Activated CD8-positive, alpha-beta memory T cell treated with anti-CD3 and anti-CD28 coated beads, Interleukin-2, amount 50 U/mL, for 24 hours (primary cell): ENCODE measurements around the gene NEXN.
"Not testable (repeated sequence)": the region's sequence is repeated elsewhere in the genome, so short reads cannot be mapped to it uniquely, and the experiment has no call there.

Experiments used
- DNase-seq: peaks from one replicate; pipeline ENCODE4 v3.0.0-alpha.2; 2020; ENCODE audit errors: extremely low read depth

Gene NEXN

DNA sequence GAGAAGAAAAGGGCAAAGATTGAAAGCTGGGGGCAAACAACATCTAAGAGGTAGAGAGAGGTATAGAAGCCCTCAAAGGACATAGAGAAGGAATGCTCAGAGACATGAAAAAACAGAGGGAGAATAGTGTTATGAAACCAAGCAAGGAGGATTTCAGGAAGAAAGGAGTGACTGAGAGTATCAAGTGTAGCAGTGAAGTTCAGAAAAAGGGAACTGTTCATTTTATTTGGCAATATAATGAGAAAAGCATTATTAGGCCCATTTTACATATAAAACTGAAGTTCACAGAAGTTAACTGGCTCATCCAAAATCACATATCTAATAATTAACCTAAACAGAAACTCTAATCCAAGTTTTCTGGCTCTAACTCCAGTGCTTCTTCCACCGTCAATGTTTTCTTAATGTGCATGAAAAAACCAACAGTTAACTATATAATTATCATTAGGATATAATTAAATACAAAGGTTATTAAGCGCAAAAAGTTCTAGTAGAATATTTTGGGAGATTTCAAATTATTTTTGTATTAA lies 17.7 kb downstream of the NEXN start:
- no peak for DNase-seq

DNA sequence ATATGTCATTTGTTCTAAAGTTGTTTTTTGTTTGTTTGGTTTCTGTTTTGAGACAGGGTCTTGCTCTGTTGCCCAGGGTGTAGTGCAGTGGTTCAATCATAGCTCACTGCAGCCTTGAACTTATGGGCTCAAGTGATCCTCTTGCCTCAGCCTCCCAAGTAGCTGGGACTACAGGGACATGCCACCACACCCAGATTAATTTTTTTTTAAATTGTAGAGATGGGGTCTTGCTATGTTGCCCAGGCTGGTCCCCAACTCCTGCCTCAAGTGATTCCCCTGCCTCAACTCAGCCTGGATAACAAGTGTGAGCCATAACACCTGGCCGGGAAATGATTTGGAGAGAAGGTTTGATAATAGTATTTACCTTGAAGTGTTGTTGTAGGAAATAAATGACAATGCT lies 18.2 kb downstream of the NEXN start:
- no peak for DNase-seq

DNA sequence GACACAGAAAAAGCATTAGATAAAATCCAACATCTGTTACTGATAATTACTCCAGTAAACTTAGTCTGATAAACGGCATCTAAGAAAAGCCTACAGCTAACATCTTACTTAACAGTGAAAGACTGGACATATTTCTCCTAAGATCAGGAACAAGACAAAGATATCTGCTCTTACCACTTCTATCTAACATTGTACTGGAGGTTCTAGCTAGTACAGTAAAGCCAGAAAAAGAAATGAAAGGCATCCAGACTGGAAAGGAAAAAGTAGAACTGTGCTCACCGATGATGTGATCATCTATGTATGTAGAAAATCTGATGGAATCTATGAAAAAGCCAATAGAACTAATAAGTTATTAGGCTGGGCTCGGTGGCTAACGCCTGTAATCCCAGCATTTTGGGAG lies 21.7 kb downstream of the NEXN start:
- no peak for DNase-seq

DNA sequence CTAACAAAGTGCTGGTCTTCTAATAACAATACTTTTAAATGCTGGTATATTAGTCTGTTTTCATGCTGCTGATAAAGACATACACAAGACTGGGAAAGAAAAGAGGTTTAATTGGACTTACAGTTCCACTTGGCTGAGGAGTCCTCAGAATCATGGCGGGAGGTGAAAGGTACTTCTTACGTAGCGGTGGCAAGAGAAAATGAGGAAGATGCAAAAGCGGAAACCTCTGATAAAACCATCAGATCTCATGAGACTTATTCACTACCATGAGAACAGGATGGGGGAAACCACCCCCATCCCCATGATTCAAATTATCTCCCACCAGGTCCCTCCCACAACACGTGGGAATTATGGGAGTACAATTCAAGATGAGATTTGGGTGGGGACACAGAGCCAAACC lies 30.5 kb downstream of the NEXN start:
- DNase-seq, result not testable (repeated sequence)

DNA sequence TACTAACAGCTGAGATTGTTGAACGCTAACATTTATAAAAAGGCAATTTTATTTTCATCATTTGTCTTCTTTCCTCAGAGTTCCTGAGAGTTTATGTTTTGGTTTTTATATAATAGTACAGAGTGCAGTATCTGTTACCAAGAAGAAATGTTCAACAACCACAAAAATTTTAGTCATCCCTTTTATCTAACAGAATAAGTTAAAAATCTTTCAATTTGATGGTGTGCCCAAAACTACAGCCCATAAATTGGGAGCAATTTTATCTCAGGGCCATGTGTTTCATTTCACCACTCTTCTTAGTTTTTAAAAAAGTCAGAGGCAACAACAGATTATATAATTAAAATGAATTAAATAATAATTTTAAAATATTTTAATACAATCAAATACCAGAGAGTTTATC lies 37.1 kb downstream of the NEXN start:
- no peak for DNase-seq

DNA sequence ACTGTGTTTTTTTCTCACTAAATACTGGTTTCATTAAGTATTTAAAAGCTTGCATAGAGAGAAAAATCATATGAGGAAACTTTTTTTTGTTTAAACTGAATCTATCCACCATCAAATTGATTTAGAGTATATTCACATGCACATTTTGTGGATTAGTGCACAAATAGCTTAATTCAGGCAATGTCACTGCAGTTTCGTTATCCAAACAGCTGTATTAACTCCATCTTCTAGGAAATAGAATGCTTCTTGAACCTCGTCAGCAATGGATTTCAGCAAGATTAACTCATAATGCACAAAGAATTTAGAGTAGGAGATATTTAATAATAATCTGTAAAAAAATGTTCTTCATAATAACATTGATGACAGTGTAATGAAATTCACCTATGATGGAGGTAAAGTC lies 37.5 kb downstream of the NEXN start:
- no peak for DNase-seq

DNA sequence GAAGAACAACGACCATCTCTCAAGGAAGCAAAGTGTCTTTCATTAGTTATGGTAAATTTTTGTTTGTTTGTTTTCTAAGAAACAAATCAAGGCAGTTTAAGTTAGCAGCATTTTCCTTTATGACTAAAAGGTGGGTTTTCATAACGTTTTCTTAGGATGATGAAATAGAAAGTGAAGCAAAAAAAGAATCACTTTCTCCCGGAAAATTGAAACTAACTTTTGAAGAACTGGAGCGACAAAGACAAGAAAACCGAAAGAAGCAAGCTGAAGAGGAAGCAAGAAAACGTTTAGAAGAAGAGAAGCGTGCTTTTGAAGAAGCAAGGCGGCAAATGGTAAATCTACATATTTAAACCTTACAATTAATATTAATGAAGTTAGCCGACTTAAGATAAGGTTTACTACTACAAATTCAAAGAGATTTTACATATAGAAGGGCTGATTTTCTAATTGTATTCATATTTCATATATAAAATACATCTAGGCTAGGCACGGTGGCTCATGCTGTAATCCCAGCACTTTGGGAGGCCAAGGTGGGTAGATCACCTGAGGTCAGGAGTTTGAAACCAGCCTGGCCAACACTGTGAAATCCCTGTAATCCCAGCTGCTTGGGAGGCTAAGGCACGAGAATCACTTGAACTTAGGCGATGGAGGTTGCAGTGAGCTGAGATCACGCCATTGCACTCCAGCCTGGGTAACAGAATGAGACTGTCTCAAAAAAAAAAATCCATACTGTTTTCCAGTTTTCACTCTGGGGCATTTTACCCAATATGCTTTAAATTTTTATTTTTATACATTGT lies 38.3 kb downstream of the NEXN start:
- no peak for DNase-seq

DNA sequence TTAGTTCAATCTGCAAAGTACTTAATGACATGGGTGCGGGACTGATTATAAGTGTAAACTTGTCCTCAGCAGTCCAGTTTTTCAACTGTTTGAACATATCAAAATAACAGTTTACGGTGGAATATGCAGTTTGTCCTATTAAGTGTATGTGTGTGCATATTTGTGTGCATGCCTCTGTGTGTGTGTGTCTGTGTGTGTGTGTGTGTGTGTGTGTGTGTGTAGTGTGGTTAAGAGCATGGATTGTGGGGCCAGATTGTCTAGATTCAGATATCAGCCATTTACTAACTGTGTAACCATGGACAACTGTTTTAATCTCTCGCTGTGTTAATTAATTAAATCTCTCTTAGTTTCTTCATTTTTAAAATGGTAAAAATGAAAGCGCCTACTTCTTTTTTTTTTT lies 39.0 kb downstream of the NEXN start:
- no peak for DNase-seq

DNA sequence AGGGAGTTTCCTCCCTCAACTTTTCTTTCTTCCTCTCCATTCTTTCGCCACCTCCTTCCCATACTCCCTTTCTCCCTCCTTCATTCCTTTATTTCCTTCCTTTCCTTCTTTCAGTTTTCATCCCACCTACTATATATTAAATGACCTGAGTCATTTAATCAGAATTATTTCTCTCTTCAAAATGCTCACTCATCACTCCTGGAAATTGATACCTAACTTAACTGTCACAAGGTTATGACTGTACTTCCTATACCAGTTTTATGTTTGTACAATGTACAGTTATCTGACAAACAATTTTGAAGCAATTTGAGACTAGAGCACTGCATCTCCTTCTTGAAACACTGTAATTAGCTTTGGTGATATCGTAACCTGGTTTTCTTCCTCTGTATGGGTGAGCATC lies 41.4 kb downstream of the NEXN start:
- DNase-seq, result no peak

DNA sequence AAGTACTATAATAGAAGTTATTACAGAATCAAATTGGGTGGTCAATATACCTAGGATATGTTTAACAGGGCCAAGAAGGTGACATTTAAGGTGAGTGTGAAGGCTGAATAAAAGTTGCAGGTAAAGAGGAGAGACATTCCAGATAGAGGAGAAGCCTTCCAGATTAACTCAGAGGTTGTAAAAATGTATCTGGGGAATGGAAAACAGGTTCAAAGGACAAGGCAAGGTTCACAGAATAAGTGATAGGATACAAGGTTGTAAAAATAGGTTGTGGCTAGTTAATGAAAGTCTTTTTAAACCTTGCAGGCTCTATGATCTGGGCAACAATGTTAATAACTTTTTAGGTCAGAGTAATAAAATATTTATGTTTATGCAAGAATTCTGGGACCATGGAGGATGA lies 50.2 kb downstream of the NEXN start:
- no peak for DNase-seq

DNA sequence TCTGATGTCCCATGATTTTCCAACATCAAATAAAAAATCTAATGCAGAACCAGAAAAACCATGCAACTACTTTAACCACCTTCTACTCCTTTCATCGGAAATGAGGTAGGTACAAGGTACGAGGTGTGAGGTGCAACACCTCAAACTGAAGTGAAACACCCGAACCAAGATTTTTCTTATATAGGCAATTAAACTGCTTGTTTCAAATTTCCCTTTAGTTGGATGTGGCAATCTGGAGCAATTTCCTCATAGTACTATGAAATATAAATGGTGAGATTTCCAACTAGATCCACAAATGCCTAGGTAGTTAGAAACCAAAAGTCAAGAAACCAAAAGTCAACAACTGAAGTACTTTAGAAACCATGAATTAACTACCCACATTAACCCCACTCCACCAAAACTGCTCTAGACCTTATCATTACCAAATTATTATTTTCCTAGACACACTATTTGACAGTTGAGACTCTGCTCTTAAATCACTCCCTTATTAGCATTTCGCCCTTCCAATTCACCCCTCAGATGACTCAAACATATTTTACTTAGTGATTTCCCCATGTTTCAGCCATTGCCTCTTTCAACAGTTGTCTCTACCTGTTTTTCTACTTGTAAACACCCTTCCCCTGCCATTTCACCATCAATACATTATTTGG lies 52.6 kb downstream of the NEXN start:
- no peak for DNase-seq

DNA sequence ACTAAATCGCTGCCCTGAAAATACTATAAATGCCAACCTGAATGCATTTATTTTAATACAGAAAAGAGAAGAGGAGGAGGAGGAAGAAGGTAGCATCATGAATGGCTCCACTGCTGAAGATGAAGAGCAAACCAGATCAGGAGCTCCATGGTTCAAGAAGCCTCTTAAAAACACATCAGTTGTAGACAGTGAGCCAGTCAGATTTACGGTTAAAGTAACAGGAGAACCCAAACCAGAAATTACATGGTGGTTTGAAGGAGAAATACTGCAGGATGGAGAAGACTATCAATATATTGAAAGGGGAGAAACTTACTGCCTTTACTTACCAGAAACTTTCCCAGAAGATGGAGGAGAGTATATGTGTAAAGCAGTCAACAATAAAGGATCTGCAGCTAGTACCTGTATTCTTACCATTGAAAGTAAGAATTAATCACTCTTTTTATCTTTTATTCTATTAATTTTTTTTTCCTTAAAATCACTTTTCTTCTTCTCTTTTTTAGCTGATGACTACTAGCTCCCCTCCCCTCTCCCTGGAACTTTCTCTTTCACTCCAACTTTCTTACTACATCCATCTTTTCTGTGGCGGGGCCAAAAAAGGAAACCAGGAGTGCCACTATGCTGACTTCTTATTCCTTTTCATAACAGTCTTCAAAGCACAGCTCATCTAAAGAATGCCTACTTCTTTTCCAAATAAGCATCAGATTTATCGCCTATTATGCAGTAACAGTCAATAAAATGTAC lies 54.1 kb downstream of the NEXN start:
- no peak for DNase-seq

DNA sequence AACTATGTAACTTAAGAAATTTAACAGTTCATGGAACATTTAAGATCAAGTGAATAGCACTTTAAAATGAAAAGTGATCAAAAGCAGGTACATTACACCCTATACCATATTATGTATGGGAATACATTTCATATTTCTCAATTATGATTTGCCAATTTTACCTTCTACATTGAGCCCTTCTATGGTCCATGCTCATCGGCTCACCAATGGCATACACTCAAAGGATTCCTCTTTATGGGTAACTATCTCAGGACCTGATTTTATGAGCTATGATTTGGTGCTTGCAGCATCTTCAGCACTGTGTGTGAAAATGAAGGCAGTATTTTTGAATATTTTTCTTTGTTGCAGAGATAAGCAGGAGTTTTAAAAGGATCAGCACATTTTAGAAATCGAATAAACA lies 56.9 kb downstream of the NEXN start:
- DNase-seq, result no peak

DNA sequence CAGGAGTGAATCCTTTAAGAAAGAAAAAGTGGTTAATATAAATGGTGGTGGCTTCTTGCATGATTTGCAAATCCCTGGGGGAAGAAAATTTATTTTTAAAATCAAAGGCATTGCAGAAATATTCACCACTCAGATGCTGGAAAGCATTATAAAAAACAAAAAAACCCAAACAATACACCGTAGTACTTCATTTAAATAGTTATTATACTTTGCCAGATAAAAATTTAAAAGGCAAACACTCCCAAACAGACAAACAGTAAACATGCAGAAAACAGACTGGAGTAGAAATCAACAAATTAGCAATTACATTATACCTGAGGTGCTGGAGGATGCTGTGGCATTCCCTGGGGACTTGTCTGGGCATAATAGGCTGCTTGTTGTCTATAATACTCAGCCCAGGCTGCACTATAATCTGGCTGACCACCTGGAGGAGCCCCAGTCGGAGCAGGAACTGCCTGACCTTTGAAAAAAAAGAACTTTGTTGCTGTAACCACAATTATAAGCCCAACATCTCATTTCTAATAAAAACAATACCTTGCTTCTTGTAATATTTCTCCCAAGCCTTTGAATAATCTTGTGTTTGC lies 60.5 kb downstream of the NEXN start:
- DNase-seq, result no peak

DNA sequence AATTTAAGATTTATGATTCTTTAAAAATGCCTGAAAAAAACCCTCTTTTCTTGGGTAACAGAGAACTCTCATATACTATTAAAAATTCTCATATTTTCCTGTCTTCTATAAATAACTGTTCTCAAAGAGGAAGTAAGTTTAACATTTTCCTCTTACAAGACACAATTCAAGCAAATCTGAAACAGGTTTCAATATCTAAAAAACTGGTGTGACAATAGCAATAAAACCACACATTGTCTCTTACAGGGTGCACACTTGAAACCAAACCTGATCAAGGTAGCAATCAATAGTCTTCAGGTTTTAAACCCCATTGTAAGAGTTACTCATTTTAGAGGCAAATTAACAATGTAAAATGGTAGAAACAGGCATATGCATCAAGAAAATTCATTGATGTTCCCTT lies 62.4 kb downstream of the NEXN start:
- DNase-seq, result no peak

DNA sequence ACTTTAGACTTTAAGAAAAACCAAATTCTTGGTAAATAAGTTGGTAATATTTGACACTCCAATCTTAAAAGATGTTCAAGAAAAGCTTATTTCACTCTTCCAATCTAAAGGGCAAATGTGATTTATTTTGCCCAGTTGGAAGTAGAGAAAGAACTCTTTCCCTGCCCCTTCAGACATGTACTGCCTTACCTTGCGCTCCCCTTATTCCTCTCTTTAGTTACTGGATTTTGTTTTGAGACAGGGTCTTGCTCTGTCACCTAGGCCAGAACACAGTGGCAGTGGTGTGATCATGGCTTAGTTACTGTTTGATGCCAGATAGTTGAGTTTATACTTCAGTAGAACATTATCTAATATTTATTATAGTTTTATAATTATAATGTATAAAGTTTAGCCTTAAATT lies 62.9 kb downstream of the NEXN start:
- no peak for DNase-seq

DNA sequence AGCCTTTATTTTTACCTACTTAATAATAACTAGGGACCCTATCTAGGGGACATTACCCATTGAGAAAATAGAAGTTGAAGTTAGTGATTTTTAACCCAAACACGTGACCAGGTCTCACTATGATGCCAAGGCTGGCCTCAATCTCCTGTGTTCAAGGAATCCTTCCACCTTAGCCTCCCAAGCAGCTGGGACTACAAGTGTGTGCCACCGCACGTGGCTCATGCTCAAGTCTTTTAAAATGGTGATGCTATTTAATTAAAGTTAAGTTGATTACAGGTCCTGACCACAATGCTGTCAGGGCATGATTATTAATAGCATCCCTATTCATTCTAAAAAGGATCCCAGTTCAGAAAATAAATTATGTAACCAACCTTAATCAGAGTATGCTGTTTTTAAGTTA lies 65.5 kb downstream of the NEXN start:
- DNase-seq, result no peak

DNA sequence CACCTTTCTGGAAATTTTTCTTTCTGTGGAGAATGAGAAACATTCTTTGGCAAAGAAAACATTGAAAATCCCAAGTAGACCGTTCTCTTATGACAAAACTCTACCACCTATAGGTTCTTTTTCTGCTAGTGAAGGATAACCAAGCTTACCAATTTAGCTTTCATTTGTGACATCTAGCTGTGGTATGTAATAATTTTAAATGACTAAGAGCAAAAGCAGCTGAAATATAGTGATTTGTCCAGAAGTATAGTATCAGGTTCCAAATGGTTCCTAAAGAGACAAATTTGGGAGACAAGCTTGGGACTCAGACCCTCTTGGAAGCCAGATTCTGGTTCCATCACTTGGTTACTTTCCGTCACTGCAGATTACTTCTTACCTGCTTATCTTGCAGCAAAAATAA lies 66.1 kb downstream of the NEXN start:
- no peak for DNase-seq

DNA sequence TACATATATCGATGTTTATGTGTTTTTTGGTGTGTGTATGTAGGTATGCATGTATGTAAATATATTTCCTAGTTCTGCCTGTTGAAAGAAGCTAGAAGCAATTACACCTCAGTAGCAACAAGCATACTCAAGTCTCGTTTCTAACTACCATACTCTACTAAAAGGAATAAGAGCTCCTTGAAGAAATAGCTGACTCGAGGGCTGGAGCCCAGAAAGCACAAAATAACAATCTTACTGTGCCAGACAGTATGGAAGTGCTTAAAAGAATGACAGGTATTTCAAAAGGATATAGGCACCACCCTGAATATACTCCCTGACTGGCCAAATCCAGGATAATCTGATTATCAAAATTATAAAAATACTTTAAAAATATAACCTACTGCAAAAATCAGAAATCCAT lies 67.3 kb downstream of the NEXN start:
- DNase-seq, result no peak

DNA sequence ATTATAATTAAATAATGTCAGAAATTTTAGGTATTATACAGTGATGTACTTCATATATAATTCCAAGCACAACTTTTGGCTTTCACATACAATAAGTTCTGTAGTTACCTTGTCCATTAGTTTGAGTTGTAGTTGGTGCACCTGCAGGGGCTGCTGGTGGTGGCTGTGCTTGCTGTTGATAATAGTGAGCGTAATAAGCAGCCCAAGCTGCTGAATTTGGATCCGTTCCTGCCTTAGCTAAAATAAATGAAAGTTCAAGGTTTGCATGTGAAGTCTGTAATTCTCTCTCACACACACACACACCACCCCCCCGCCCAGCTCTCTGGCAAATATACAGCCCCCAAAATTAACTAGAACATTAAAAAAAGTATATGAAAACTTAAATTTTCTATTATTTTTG lies 68.0 kb downstream of the NEXN start:
- DNase-seq, result no peak

DNA sequence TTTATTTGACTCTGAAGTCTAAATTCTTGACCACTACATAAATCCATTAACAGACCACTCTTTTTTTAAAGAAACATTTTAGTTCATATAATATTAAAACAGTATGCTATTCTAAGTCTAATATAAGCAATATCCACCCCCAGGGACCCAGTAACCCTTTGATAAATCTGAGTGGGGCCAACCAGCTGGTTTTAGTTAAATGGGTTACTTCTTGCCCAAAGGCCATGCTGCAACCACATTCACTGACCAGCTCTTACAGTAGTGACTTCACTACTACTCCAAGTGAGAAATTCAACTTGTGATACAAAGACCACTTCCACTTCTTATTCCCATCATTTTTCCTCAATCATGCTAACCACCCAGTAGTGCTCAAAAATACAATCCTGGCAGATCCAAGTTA lies 70.0 kb downstream of the NEXN start:
- DNase-seq, result no peak

DNA sequence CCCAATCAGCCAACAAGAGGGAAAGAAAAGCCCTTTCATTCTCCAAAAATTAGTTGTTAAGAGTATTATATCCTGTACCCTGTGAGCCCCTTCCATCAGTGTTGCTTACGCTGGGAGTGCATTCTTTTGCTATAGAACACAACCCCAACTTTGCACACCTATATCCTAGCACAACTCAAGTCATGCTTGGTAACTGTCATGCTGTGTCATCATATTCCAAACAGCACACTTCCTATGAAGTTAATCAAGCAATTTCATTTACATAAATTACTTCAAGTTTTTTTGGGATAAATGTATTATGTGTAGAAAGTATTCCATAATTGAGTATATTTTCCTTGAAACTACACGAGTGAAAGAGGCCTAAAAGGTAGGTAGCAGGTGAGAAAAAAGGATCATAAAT lies 70.4 kb downstream of the NEXN start:
- DNase-seq, result no peak
